Small intestine (tissue), 16 donors: Measurements from ENCODE around the gene VPS4A. TPM values are rescaled to one million over a fixed set of nuclear protein-coding genes. Genes with fewer than 3 reads are reported as not detected.

Source experiments
- DNase-seq, 2 donors: peaks; one replicate each; pipeline versions ENCODE4 v3.0.0 to v3.0.0-alpha.2; 2013
- FAIRE-seq: peaks from 2 replicates; lab custom pipeline; 2012; peaks lifted over from hg19 to GRCh38; lab: Jason Lieb, UNC
- H3K27ac ChIP-seq, 3 donors: one replicate each; pipeline ENCODE4 v1.5.1; 2013; ENCODE audit warnings: low read length in 2 of 3, mild to moderate bottlenecking in 2 of 3, control low read depth in 1 of 3, inconsistent platforms in 1 of 3, low read depth in 1 of 3, moderate library complexity in 1 of 3
- H3K27me3 ChIP-seq, 3 donors: one replicate each; pipeline ENCODE4 v1.6.1; 2013; ENCODE audit warnings: low read length in 3 of 3, inconsistent platforms in 1 of 3; ENCODE audit not compliant: control insufficient read depth in 3 of 3, insufficient read depth in 3 of 3
- H3K36me3 ChIP-seq, 3 donors: one replicate each; pipeline ENCODE4 v1.6.1; 2013; ENCODE audit warnings: low read length in 3 of 3, inconsistent platforms in 1 of 3, low read depth in 1 of 3, mild to moderate bottlenecking in 1 of 3, moderate library complexity in 1 of 3; ENCODE audit not compliant: control insufficient read depth in 3 of 3, insufficient read depth in 2 of 3
- H3K4me1 ChIP-seq, 3 donors: one replicate each; pipeline ENCODE4 v1.6.1; 2013; ENCODE audit warnings: low read length in 2 of 3, inconsistent platforms in 1 of 3, low read depth in 1 of 3, mild to moderate bottlenecking in 1 of 3, moderate library complexity in 1 of 3; ENCODE audit not compliant: control insufficient read depth in 3 of 3, insufficient read depth in 2 of 3
- H3K4me3 ChIP-seq, 3 donors: one replicate each; pipeline ENCODE4 v1.5.1; 2013; ENCODE audit warnings: low read length in 3 of 3, control low read depth in 1 of 3, inconsistent platforms in 1 of 3, low read depth in 1 of 3, mild to moderate bottlenecking in 1 of 3, moderate library complexity in 1 of 3
- H3K9me3 ChIP-seq, 2 donors: one replicate each; pipeline ENCODE4 v1.6.1; 2013; ENCODE audit warnings: low read depth in 1 of 2, low read length in 1 of 2; ENCODE audit not compliant: control insufficient read depth in 2 of 2, insufficient read depth in 1 of 2
- WGBS, 3 donors: extraction: QIAGEN DNeasy Blood & Tissue Kit; methylation state at CpG; one replicate each; pipeline ENCODE4 v1.1.7; 2013; 5-methylcytosine and 5-hydroxymethylcytosine counted together
- long read RNA-seq, 10 donors: transcript quantifications; one replicate each; lab custom pipeline, GENCODE V29; 2026
- polyA plus RNA-seq, 4 donors: library from polyadenylated mRNA; stranded (reverse) in 3 of 4; unstranded in 1 of 4; fragments of 200-250 nt in 3 of 4; fragments of 120-200 nt in 1 of 4; gene quantifications; one replicate each; pipeline versions ENCODE4 v1.2.1 to v1.2.3, GENCODE V29; 2013
- donor health status: healthy with polysubstance abuse.
- donor health status: control.
- donor health status: control.
- donor health status: Bipolar disorder and iron deficiency.
- donor health status: healthy.

The VPS4A gene
- polyA plus RNA-seq = 10 to 100 TPM; 23.0 to 43.7 (median 41.6) TPM
- long read RNA-seq, donor 1 = 0 reads
- long read RNA-seq, donor 2, full-length matches to known transcripts = 6 of 6 reads
- long read RNA-seq, donor 2, partial matches to known transcripts = 0 of 6 reads
- long read RNA-seq, donor 2, other reads (novel, unspliced or antisense) = 0 of 6 reads
- long read RNA-seq, donor 3, full-length matches to known transcripts = 11 of 62 reads
- long read RNA-seq, donor 3, partial matches to known transcripts = 51 of 62 reads
- long read RNA-seq, donor 3, other reads (novel, unspliced or antisense) = 0 of 62 reads
- long read RNA-seq, donor 4, full-length matches to known transcripts = 3 of 3 reads
- long read RNA-seq, donor 4, partial matches to known transcripts = 0 of 3 reads
- long read RNA-seq, donor 4, other reads (novel, unspliced or antisense) = 0 of 3 reads
- long read RNA-seq, donor 5, partial matches to known transcripts = 0 of 1 reads
- long read RNA-seq, donor 5, other reads (novel, unspliced or antisense) = 0 of 1 reads
- long read RNA-seq, donor 6, full-length matches to known transcripts = 14 of 31 reads
- long read RNA-seq, donor 6, partial matches to known transcripts = 10 of 31 reads
- long read RNA-seq, donor 6, other reads (novel, unspliced or antisense) = 7 of 31 reads
- long read RNA-seq, donor 7, full-length matches to known transcripts = 20 of 38 reads
- long read RNA-seq, donor 7, partial matches to known transcripts = 18 of 38 reads
- long read RNA-seq, donor 7, other reads (novel, unspliced or antisense) = 0 of 38 reads
- long read RNA-seq, donor 8, partial matches to known transcripts = 0 of 1 reads
- long read RNA-seq, donor 8, other reads (novel, unspliced or antisense) = 0 of 1 reads
- long read RNA-seq, donor 9, full-length matches to known transcripts = 2 of 2 reads
- long read RNA-seq, donor 9, partial matches to known transcripts = 0 of 2 reads
- long read RNA-seq, donor 9, other reads (novel, unspliced or antisense) = 0 of 2 reads
- long read RNA-seq, donor 10, full-length matches to known transcripts = 19 of 57 reads
- long read RNA-seq, donor 10, partial matches to known transcripts = 38 of 57 reads
- long read RNA-seq, donor 10, other reads (novel, unspliced or antisense) = 0 of 57 reads

DNA sequence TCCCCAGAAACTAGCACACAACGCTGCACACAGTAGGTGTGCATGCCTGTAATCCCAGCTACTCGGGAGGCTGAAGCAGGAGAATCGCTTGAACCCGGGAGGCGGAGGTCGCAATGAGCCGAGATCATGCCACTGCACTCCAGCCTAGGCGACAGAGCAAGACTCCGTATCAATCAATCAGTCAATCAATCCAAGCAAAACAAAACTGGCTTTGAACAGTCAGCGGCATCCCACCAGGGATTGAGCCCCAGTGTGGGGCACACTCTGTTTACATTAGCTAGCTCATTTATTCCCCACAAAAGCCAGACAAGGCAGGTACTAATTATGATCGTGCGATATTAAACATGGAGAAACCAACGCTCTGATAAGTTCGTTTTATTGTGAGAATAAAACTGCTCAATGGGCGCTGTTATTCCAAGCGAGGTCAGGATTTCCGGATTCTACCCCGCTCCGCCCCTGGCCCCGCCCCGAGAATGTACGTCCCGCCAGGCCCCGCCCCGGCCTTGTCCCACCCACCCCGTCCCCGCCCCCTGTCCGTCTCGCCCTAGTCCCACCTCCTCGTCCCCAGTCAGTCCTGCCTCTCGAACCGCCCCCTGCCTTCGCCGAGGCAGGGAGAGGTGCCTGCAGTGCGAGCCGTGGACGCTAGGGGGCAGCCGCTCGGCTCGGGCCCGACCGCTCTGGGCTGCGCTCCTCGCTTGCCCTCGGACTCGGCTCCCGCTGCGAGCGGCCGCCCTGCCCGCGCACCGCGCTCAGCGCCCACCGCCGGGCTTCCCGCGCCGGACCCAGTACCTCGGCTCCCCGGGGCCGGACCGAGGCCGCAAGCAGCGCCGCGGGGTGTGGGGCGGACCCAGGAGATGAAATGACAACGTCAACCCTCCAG, at the start of gene VPS4A:
VPS4A (plus strand) TSS at position 698 of the 880 bp plus-strand sequence; CDS start at position 860, 162 bp downstream.
- Histone ChIP-seq H3K36me3 (peaks cover 0 to 28% (median 2%) of the 10 kb centered on the region in 3 donors), H3K4me3 (peak within 1 kb of the TSS; percentile 77 to 95 (median 84)), H3K4me1 (peaks cover 0 to 4% (median 3%) of the 10 kb centered on the region in 3 donors), H3K27ac (peak within 1 kb of the TSS; percentile 68 to 93 (median 86)), H3K9me3 (no peaks in the 10 kb centered on the region), H3K27me3 (no peaks in the 10 kb centered on the region)
- 8 to 9% (median 8%) methylated on average over 59 to 70 of the region's 70 CpGs for WGBS, 3 donors
- FAIRE-seq = no peak
- peak; percentile 97 to 99 for DNase-seq

DNA sequence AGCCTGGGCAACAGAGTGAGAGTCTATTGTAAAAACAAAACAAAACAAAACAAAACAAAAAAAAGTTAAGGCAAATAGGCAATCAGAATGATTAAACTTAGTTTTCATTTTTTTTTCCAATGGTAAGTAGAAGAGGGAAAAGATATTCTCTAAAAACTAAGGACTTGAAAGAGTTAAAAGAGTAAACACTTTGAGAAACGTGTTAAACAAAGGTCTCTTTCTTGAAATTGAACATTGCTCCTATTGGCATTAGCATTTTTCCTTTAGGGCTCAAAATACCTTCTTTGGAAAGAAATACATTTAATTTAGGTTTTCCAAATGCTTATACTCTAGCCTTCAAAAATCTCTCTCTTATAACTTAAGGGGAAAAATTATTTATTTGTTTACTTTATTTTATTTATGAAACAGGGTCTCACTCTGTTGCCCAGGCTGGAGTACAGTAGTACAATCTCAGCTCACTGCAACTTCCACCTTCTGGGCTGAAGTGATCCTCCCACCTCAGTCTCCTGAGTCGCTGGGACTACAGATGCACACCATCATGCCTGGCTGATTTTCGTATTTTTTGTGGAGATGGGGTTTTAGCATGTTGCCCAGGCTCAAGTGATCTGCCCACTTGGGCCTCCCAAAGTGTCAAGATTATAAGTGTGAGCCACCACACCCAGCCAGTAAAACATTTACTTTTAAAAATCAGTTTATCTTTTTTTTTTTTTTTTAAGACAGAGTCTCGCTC, 44.7 kb upstream of the VPS4A start:
- H3K36me3 ChIP-seq = peaks cover 2 to 6% (median 2%) of the 10 kb centered on the region in 3 donors
- H3K27ac ChIP-seq = no peak overlapping the region
- no peak for DNase-seq
- H3K27me3 ChIP-seq = no peaks in the 10 kb centered on the region
- WGBS, 3 donors = 60 to 74% (median 74%) methylated on average over 4 of the region's 4 CpGs
- no peaks in the 10 kb centered on the region for H3K9me3 ChIP-seq
- no peak for FAIRE-seq
- H3K4me3 ChIP-seq = no peak overlapping the region
- no peaks in the 10 kb centered on the region for H3K4me1 ChIP-seq

DNA sequence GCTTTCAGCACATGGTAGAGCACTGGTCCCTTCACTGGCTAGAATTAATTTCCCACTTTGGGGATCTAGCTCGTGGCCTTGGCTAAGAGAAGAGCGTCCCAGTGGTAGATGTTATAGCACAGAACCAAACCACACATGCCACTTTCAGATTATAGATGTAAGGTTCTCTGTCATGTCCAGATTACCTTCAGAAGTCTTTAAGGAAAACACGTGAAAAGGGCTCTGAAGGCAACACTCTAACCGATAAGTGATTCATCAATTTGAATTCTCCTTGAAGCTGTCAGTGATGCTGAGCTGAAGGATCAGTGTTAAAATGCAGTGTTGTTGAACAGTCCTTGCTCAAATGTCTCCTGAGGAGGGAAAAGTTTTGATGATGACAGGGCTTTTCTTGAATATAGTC, 43.5 kb upstream of the VPS4A start:
- H3K27ac ChIP-seq = no peak overlapping the region
- 93 to 97% (median 96%) methylated on average over 4 of the region's 4 CpGs for WGBS, 3 donors
- FAIRE-seq (no peak), DNase-seq (no peak)
- H3K4me1 ChIP-seq = no peaks in the 10 kb centered on the region
- no peaks in the 10 kb centered on the region for H3K27me3 ChIP-seq
- H3K36me3 ChIP-seq = peaks cover 0 to 9% (median 4%) of the 10 kb centered on the region in 3 donors
- no peaks in the 10 kb centered on the region for H3K9me3 ChIP-seq
- no peak overlapping the region for H3K4me3 ChIP-seq

GRCh38 chr16:69270395-69270794, 40.8 kb upstream of the VPS4A start:
- 82 to 90% (median 85%) methylated on average over 3 of the region's 3 CpGs for WGBS, 3 donors
- no peaks in the 10 kb centered on the region for H3K4me1 ChIP-seq
- H3K27ac ChIP-seq = no peak overlapping the region
- H3K36me3 ChIP-seq = peaks cover 0 to 5% (median 5%) of the 10 kb centered on the region in 3 donors
- no peak for FAIRE-seq
- H3K4me3 ChIP-seq = no peak overlapping the region
- no peaks in the 10 kb centered on the region for H3K9me3 ChIP-seq
- no peaks in the 10 kb centered on the region for H3K27me3 ChIP-seq
- DNase-seq = no peak

GRCh38 chr16:69270831-69271230, 40.3 kb upstream of the VPS4A start:
- Histone ChIP-seq H3K4me1 (no peaks in the 10 kb centered on the region), H3K4me3 (no peak overlapping the region), H3K27me3 (no peaks in the 10 kb centered on the region), H3K36me3 (peaks cover 0 to 5% (median 5%) of the 10 kb centered on the region in 3 donors), H3K9me3 (no peaks in the 10 kb centered on the region), H3K27ac (no peak overlapping the region)
- 89 to 97% (median 94%) methylated on average over 2 of the region's 2 CpGs for WGBS, 3 donors
- FAIRE-seq (no peak), DNase-seq (no peak)

- no peak for FAIRE-seq
- DNase-seq = no peak
- WGBS, 3 donors = 81 to 92% (median 91%) methylated on average over 4 of the region's 4 CpGs
Measured at GRCh38 chr16:69273009-69273408, 38.1 kb upstream of the VPS4A start.

GRCh38 chr16:69274699-69275235, 36.4 kb upstream of the VPS4A start:
- H3K4me3 ChIP-seq = no peak overlapping the region
- no peaks in the 10 kb centered on the region for H3K4me1 ChIP-seq
- no peak for DNase-seq
- H3K36me3 ChIP-seq = peaks cover 0 to 7% (median 5%) of the 10 kb centered on the region in 3 donors
- WGBS, 3 donors = 85 to 90% (median 86%) methylated on average over 4 of the region's 4 CpGs
- H3K9me3 ChIP-seq = no peaks in the 10 kb centered on the region
- H3K27ac ChIP-seq = no peak overlapping the region
- H3K27me3 ChIP-seq = no peaks in the 10 kb centered on the region
- FAIRE-seq = no peak

More at GRCh38 chr16:69273009-69273408, 38.1 kb upstream of the VPS4A start:
- H3K9me3 ChIP-seq = no peaks in the 10 kb centered on the region
- peaks cover 0 to 7% (median 5%) of the 10 kb centered on the region in 3 donors for H3K36me3 ChIP-seq
- H3K27me3 ChIP-seq = no peaks in the 10 kb centered on the region
- no peaks in the 10 kb centered on the region for H3K4me1 ChIP-seq
- no peak overlapping the region for H3K27ac ChIP-seq
- H3K4me3 ChIP-seq = no peak overlapping the region
